GM18520 (cell line): ENCODE results near the gene PANX1.

Experiments used
- ATAC-seq: cut with Tn5 transposase; IDR thresholded peaks from one replicate; pipeline ENCODE4 v1.9.1; 2021; ENCODE audit not compliant: unreplicated experiment

PANX1 gene

DNA sequence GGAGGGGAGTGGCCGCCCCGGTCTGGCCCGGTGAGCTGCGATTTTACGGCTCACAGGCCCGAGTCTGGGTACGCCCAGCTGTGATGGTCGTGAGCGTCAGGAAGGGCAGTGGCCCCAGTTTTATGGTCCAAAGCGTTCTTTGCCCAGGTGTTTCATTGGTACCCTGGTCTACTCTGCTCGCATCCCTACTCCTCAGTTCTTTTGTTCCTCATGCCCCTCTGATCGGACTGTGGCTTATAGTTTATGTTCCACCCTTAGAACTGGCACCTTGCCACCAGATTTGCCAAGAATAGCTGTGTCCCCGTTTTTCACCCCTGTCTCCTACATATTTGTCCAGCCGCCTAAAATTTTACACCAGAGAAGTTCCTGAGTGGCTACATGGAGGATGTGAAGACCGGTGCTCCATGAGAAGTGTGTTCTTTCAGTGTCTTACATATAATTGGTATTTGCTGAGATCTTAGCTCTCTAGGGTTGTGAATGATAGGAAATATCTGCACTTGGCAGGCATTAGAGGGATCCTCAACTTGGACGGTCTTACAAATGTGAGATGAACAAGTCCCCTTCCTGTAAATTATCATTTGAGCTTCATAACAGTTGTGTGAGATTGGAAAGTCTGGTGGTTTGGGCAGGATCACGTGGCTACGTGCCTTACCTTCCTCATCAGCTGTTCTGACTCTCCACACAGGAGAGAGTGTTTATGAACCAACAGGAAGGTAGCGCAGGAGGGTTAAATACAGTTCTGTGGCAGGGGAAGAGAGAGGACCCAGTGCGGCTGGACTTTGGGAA, 1.1 kb downstream of the PANX1 start:
- ATAC-seq, result no peak

DNA sequence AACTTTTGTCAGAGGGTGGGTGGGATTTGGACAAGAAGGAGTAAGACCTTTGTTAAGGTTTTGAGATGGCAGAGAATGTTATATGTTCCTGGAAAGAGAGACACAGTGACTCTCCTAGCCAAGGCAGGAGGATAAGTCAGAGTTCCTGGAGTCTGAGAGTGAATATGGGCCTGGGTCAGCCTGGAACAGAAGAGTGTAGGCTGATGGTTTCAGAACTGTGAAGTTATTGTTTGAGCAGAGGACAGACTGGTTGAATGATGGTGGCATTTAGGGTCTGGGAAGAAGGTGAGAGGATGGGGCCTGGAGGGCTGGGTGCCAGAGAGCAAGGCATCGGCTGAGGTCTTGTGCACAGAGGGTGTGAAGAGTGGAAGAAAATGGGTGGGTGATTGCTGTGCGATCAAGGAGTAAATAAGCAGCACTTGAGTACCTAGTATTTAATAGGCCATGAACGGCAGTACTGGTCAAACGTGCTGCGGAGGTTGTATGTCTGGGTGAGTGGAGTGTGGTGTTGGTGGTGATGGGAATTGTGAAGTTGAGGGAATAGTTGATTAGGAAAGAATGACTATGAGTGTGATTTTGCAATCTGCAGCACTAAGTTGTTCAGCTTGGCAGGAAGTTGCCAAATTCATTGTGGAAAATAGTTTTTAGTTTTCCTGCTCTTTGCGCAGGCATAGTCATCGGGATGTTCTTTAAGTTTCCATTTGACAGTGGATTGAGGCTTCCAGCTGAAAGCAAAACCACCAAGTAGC, 1.8 kb downstream of the PANX1 start:
- ATAC-seq, result no peak

DNA sequence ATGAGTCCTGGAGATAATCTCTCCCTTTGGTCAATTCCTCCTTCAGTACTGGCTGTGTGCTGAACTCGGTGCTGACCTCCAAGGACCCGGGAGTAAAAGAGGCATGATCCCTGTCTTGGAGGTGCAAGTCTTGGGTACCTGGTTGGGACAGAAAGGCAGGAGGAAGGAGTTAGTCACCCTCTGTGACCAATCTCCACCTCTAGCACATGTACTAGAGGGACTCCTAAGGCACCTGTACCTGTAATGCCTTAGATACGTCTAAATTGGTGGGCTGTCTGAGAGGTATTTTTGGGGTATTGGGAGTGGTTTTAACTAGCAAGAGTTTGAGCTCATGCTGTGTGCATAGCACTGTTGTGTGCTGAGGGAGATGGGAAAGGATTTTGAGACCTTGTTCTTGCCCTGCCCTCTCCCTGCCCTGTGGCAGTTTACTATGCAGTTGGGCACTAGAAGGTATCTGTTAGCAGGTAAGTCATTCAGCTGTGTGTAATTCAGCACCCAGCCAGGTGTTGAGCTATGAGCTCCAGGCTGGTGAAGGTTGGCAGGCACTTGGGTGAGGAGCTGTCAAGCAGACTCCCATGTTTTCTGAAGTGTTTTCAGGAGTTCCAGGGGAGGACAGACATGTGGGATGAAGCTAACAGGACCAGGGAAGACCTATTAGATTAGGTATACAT, 2.5 kb downstream of the PANX1 start:
- ATAC-seq, result no peak

DNA sequence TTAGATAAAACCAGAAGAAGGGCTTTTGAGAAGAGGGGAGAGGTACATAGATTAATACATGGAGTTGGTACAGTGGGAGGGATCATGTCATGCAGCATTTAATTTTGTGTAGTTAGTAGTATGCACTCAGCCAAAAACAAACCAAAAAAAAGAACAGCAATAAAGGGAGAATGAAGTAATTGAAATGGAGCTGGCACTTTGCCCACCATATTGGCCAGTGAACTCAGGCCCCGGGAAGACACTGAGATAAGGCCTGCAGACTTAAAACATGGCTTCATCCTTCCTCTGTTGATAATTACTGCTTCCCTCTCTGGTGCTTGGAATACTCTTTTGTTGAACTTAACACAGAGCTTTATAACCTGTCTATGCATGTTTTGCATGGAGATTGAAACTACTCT, 3.1 kb downstream of the PANX1 start:
- ATAC-seq, result no peak

DNA sequence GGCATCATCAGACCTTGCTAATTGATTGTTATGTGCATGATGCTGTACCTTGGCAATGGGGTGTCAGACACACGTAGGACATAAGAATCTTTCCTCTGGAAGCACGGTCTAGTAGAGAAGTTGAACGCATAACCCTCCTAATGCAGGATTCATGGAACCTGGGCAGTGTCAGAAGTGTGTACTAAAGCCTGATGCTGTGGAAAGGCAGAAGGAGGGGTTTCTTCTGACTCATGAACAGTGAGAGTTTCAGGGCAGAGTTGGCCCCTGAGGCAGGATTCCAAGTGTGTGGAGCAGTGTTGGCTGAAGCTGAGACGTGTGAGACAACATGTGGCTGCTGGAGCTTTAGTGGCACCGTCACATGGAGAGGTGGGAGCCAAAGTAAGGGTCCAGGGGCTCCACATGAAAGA, 3.5 kb downstream of the PANX1 start:
- no peak for ATAC-seq

DNA sequence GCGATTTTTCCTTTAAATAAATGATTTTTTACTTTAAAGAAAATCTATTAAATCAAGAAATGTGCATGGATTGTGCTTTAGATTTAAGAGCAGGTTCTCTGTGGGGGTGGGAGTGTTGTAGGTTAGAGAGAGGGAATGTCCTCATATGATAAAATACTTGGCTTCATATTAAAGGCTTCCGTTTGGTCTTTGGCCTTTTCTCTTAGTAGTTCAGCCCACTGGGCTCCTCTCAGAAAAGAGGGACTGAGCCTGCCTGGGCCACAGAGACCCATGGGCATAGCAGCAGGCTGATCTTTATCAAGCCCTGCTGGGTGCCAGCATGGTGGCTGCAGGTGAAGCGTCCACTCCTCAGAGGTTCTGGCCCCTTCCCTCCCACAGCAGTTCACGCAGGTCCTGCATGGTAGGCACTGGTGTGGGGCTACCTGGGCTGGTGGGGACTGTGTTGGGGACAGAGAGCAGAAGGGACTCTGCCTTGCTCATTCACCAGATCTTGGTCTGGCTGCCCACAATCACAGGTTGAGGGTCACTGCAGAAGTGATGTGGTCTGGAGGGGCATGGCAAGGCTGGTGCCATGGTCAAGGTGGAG, 4.3 kb downstream of the PANX1 start:
- no peak for ATAC-seq

DNA sequence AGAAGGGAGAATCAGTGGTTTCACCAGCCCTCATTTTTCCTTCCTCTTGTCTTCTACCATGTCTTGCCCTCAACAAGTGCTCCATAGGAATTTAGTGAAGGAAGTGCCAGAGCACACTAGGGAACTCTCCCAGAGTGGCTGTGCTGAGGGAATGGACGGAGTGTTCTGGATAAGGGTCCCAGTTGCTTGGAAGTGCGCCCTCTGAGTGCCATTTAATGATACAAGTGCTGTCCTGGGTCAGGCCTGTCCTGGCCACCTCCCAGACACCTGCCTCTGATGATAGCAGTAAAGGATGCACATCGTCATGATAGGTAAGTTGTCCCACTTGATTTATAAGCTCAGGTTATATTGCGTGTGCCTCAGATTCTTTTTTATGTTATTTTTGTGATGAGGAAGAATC, 5.1 kb downstream of the PANX1 start:
- no peak for ATAC-seq

DNA sequence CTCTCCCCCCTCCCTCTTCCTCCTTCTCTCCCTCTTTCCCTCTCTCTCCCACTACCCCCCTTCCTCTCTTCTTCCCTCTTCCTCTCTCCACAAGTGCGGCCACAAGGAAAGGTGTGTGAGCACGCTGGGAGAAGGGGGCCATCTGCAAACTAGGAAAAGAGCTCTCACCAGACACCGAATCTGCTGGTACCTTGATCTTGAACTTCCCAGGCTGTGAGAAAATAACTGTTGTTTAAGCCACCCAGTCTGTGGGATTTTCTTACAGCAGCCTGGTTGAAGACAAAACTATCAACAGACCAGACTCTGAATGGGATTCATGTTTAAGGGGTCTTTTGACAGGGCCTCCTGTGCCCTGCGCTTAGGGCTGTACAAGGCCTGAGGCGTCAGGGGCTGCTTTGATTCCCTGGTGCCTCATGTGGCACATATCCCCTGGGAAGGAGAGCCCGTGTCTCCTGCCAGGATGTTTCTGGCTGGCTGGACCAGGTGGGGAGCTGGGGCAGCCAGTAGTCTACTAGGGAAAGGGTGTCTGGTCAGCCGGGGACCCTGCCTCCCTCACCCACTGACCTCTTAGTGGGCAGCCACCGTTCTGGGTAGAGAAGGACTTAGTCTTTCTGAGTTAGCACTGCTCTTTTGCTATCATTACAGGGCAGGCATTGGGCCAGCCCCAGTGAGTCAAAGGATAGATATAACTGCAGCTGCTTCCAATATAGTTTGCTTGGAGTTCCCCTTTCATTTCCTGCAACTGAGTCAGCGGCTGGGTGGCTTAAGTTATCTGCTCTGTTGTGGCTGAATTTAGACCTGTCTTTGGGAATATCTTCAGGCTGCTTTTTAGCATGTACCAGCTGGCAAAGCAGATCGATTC, 6.2 kb downstream of the PANX1 start:
- peak; percentile 61 for ATAC-seq

DNA sequence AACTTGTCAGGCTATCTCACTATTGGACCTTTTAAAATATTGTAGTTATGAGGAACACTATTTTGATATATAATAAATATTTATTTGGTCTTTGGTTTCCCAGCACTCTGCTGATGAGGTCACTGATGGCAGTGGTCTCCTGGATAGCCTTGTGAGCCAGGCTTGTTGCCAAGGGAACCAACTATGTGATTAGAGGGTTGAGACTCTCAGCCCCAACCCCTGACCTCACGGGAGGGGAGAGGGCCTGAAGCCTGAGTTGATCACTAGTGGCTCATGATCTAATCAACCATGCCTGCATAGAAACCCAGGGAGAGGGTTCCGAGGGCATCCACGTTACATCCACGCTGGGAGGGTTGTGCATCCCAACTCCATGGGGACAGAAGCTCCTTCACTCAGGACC, 10.8 kb downstream of the PANX1 start:
- no peak for ATAC-seq

DNA sequence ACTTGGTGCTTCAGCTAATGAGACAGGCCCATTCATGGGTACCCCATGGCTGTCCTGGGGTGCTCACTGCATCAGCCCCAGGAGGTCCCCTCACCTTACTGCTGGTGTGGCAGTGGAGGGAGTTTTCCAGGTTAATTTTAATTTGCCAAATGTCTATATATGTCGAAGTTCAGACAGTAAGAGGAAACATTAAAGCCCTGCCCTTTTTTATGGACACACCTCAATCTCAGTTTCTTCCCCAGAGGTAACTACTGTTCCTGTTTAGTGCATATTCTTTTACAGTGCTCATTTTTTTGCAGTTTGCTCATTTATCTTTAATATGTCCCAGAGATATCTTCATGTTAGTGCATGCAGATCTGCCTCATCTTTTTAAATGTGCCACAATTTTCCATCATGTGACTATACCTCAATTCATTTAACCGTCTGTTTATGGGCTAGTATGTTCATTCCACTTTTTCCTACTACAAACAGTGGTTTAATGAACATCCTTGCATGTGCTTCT, 11.6 kb downstream of the PANX1 start:
- no peak for ATAC-seq

DNA sequence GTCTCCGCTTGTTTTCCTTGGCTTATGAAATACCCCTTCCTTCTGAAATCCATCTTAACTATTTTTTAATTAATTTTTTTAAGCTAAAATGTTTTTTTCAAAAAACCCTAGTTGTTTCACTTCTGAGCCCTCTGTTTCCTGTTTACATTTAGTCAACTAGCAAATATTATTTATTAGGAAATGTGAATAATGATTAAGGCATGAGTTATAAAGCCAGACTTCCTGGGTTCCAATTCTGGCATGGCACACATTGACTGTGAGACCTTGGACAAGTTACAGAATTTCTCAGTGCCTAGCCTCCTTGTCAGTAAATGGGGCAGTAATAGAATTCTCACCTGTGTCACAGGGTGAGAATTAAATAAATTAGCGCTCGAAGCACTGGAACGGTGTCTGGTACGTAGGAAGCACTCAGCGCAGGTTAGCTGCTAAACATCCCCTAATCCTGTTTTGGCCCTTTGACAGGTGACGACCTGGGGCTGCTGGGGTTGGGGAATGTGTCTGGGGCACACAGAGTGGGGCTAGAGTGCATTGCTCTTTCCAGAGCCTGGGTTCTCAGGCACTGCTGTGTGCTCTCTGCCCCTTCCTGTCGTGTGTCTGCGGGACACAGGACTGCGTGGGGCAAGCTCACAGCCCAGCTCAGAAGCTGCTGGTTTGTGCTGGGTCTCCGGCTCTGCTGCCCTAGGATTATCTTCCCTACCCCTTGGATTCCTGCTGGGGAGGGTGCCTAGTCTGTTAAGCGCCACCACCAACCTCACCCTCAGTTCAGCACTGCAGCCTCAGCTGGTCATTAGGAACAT, 13.1 kb downstream of the PANX1 start:
- no peak for ATAC-seq

DNA sequence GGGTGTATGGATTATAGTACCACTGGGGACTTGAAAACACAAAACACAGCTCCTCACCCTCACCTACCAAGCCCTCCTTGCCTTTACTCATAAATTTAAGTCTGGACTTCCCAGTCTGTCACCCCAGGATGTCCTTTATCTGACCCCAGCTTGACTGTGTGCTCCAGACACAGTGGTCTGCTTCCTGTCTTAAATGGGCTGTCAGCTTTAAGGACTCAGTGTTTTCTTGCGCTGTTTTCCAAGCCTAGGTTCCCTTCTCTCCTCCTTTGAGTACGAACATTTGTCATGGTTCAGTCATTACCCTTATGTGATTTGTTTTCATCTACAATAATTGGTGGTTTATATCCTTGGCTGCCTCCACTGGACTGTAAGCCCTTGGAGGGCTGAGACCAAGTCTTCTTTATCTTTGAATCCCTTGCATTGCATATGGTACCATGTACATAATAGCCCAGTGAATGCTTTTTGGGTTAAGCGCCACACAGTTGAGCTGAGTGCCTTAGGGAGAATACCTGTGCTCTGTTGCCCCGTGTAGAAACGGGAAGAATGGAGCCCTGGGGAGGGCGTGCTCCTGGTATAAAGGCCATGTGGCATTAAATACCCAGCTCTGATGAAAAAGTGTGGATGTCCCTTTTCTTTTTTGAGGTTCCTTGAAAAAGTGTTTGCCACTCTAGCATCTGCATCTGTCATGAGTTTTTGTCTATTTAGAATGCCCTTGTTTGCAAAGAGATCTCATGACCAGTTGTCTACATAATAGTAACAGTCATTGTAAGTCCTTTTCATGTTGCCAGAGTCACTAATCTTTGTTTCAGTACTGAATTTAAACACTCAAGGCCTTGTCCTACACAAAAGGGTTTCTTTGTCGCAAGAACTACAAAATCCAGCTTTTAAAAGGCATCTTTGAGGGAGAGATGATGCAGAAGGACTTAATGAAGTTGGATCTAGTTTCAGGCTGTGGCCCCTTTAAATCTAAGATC, 14.0 kb downstream of the PANX1 start:
- no peak for ATAC-seq

DNA sequence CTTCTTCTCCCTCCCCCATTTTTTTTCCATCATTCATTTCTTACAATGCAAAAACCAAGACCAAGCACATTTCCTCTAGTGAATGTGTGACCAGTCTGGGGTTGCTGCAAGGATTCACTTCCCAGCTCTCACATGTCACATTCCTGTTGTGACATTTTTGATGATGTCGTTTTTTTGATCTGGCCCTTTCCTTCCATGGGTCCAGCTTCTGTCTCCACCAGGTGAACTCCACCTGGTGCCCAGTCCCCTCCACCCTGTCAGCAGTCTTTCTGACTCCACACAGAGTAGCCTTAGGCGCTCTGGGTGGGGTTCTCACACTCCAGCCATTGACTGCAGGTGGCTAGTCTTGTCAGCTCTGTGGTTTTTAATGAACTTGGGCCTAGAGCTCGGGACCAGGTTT, 15.6 kb downstream of the PANX1 start:
- ATAC-seq, result no peak

DNA sequence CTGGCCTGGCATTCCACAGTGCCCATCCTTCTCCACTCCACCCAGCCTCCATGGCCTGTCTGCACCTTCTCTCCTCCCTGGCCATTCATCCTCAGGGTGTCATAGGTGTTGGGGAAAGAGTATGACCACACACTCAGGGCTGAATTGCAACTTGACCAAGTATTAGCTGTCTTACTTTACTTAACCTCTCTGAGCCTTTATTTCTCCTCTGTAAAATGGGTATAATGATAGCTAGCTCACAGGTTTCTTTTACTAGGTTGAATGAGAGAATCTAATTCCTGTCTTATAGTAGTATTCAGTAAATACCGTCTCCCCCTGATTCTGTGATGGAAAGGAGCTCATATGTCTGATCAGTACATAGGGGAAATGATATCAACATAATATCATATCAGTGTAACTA, 16.0 kb downstream of the PANX1 start:
- no peak for ATAC-seq

DNA sequence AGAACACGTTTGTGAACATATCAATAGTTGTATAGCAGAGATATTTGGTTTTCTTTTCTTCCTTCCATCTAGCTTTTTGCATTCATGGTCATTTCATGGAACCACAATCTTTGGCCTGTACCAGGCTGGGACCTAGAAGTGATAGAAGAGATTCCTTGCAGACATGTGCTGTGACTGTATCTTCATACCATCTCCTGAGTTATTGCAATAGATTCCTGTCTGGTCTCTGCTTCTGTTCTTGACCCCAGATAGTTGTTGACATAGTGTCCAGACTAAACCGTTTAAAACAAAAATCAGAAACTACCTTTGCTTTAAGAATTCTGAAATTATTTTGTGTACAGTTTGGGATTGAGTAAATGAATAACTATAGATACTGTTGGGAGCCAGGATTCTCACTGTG, 16.8 kb downstream of the PANX1 start:
- ATAC-seq, result no peak

DNA sequence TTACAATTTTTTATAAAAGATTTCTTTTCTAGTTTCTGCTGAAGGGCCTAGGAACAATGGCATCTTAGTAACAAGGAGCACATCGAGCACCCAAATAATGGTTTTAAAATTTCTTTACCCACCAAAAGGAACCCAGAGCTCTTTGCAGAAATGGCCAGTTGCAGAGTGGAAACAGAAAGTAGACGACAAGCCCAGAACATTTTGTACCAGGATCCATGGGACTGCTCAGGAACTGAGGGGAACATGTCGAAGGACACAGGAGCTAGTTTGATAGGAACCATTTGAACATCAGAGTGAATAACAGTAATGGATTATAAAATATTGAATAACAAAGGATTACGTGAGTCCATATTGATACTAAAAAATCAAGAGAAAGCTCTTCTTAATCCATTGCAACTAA, 17.3 kb downstream of the PANX1 start:
- ATAC-seq, result no peak

DNA sequence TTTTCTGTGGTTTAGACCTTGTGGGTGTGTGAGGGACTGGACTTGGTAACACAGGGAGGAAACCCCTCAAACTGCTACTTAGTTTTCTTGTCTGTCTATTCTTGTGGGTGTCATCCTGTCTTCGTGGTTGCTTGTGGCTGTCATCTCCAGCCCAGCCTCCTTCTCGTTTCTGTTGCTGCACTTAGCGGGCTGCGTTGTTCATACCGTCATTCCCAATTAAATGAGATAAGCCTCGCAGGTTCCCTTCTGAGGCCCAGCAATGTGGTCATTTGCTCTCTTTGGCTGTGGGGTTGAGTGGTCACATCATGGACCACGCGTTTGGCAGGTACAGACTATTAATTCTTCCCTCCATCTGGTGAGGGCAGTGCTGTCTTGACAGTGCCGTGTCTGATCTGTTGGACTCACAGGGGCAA, 18.8 kb downstream of the PANX1 start:
- ATAC-seq, result no peak

DNA sequence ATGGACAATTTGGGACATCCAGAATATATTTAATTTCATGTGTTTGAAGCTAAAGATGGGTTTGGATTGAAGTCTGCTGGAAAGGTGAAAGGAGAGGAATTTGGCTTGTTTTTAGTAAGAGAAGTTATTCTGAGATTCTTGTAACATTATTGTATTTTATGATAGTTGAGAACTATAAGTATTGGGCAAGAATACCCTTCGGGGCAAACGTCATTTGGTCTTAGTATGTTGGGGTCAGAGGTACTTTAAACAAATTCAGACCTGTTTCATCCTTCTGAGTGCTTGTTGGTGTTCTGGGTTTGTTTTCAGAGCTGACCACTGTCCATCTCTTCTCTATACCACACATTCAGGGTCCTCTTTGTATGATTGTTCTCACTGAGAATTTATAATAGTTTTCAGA, 19.5 kb downstream of the PANX1 start:
- no peak for ATAC-seq
